Heart right ventricle (tissue), 16 donors: ENCODE data around the gene TUBB4B. TPM values are rescaled to one million over a fixed set of nuclear protein-coding genes. Genes with fewer than 3 reads are reported as not detected.

ENCODE experiments used
- ATAC-seq, 8 donors: fragments of 200-7000 bp; cut with Tn5 transposase; one replicate each; pipeline ENCODE4 v1.9.1; 2020; ENCODE audit warnings: mild to moderate bottlenecking in 8 of 8, moderate library complexity in 8 of 8, moderate number of reproducible peaks in 1 of 8
- DNase-seq, 2 donors: peaks; one replicate each; pipeline ENCODE4 v3.0.0-alpha.2; 2020
- H3K27ac ChIP-seq, 10 donors: fragments of 200-600 bp; sonication (generic) in 2 of 10; one replicate each; pipeline versions ENCODE4 v1.5.0 to v1.8.0; 2020 to 2022; ENCODE audit warnings: mild to moderate bottlenecking in 3 of 10
- H3K27me3 ChIP-seq, 7 donors: fragments of 200-600 bp; one replicate each; pipeline ENCODE4 v1.8.0; 2021 to 2022; ENCODE audit warnings: mild to moderate bottlenecking in 2 of 7
- H3K36me3 ChIP-seq, 9 donors: fragments of 200-600 bp; sonication (generic) in 1 of 9; one replicate each; pipeline versions ENCODE4 v1.5.0 to v1.8.0; 2020 to 2022; ENCODE audit warnings: mild to moderate bottlenecking in 2 of 9
- H3K4me1 ChIP-seq, 9 donors: fragments of 200-600 bp; sonication (generic) in 1 of 9; one replicate each; pipeline versions ENCODE4 v1.5.0 to v1.8.0; 2020 to 2022; ENCODE audit warnings: mild to moderate bottlenecking in 4 of 9
- H3K4me3 ChIP-seq, 10 donors: fragments of 200-600 bp; sonication (generic) in 2 of 10; one replicate each; pipeline versions ENCODE4 v1.5.0 to v1.8.0; 2020 to 2022; ENCODE audit warnings: mild to moderate bottlenecking in 7 of 10, moderate library complexity in 2 of 10
- H3K9me3 ChIP-seq, 11 donors: fragments of 200-600 bp in 10 of 11; sonication (generic) in 2 of 11; one replicate each; pipeline versions ENCODE4 v1.5.0 to v1.8.0; 2013 to 2022; ENCODE audit warnings: mild to moderate bottlenecking in 2 of 11, control low read depth in 1 of 11, moderate library complexity in 1 of 11
- CTCF ChIP-seq, 9 donors: fragments of 200-600 bp; sonication (generic) in 2 of 9; IDR thresholded peaks; one replicate each; pipeline versions ENCODE4 v1.5.0 to v1.8.0; 2021 to 2022; ENCODE audit warnings: antibody characterized with exemption in 9 of 9, mild to moderate bottlenecking in 5 of 9, moderate library complexity in 1 of 9
- WGBS, 2 donors: extraction: QIAGEN DNeasy Blood & Tissue Kit; methylation state at CpG; one replicate each; pipeline ENCODE4 v1.1.7; 2013; ENCODE audit warnings: inconsistent platforms in 1 of 2; 5-methylcytosine and 5-hydroxymethylcytosine counted together
- intact Hi-C, 10 donors: fragments of 100-400 bp; cut with DNase I; formaldehyde crosslinking; loops; one replicate each; pipeline versions ENCODE4 v1.11.1 to v1.14.2; 2022
- polyA plus RNA-seq, 2 donors: library from polyadenylated mRNA; stranded (reverse); fragments of 200-250 nt; gene quantifications; one replicate each; pipeline ENCODE4 v1.2.3, GENCODE V29; 2013
- total RNA-seq, 10 donors: library from RNA; stranded (reverse); fragmentation: NEBNext Ultra II Directional in 3 of 10; extraction: Animal tissue kit (Norgen Biotek cat#: 25700) in 3 of 10; gene quantifications; one replicate each; pipeline versions ENCODE4 v1.2.1 to v1.2.4, GENCODE V29; 2021 to 2023
- donor health status: Arrhythmogenic right ventricular cardiomyopathy.
- donor health status: ischemic (EF 13 %, LVEDD 7.1; RV severe dilation, severe dysfunction).
- donor health status: healthy with polysubstance abuse.
- donor health status: DM: no; HTN: yes; CAD: no.
- donor health status: DM: no; HTN: no; CAD: no.
- donor health status: ischemic (EF 25% LVEDD 6.9; RV normal size, moderate dysfunction).
- donor health status: ischemic (EF 25% LVEDD 5.7; RV mildly dilated, moderate dysfunction).
- donor health status: healthy.
- donor health status: DM: yes; HTN: yes; CAD: no.
- donor health status: Ischemic cardiomyopathy.
- donor health status: ischemic (EF 35%, LVEDD 5.7; RV mildly dilated, moderate dysfunction).
- donor health status: nonischemic (EF 11% LVEDD 7.7; RV severe dilation, severe dysfunction).
- donor health status: DM: yes; HTN: yes; CAD: no.
- donor health status: PGD.
- donor health status: ischemic (EF 29% LVEDD 5.4; RV normal size, mild dysfunction).
- donor health status: nonischemic (EF 23%, LVEDD 6.1; RV moderate dilation, normal function).

TUBB4B gene
- total and polyA plus RNA-seq, 12 donors, result 211 to 992 (median 355) TPM

DNA sequence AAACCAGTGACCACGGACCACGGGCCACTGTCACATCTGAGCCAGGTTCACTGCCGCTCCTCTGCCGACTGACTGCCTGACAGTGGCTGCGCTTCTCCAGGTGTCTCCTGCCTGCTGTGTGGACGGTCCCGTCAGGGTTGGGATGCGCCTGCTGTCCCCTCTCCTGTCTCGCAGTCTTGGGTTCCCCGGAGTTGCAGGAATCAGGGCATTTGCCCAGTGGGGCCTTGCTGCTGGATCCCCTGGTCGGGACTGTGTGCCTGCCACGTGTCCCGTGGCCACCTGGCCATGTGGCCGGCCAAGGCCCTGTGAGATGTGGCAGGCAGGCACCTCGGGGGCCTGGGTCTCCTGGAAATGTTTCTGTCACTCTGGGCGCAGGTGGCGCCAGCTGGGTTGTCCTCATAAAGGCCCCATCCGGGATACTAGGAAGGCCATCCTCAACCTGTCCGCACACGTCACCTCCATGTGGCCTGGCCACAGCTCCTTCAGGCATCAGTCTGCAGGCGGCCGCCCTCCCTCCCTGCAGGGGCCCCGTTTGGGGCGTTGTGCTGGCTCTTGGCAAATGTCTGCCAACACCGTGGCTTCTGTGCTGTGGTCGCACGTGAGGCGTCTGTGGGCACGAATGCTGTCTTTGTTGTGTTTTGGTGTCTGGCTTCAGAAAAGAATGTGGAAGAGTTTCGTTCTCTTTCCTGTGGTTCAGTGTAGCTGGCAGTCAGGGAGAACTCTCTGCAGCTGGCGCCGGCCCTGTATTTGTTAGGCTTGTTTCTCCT lies 30.0 kb downstream of the TUBB4B start:
- Histone ChIP-seq H3K36me3 (peaks cover 8 to 75% (median 12%) of the 10 kb centered on the region in 9 donors), H3K27ac (peak overlapping the region in 9 of 10 donors; percentile 14 to 70 (median 52)), H3K4me3 (no peak overlapping the region), H3K9me3 (no peaks in the 10 kb centered on the region), H3K4me1 (peaks cover 26 to 82% (median 63%) of the 10 kb centered on the region in 9 donors), H3K27me3 (no peaks in the 10 kb centered on the region)
- WGBS, 2 donors, result 76 to 77% methylated on average over 32 of the region's 32 CpGs
- intact Hi-C loops, result no loop called here
- TF ChIP-seq CTCF (IDR thresholded peaks at IDR 0.05), result no peak
- no peak for DNase-seq
- no peak for ATAC-seq

DNA sequence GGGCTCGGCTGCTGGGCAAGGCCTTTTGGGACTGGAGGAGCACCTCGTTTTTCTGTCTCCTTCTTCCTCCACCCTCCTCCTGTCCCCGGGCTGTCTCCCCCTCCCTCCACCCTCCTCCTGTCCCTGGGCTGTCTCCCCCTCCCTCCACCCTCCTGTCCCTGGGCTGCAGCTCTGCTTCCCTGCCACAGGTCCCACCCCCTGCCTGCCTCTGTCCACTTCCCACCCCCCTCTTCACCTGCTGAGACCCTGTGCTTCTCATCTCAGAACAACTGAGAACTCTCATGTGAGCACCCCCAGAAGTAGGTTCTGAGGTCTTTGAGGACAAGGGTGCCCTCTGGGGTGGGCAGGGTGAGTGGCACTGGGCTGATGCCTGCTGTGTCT lies 30.6 kb downstream of the TUBB4B start:
- H3K4me1 ChIP-seq, result peaks cover 32 to 88% (median 66%) of the 10 kb centered on the region in 9 donors
- ATAC-seq, result no peak
- TF ChIP-seq CTCF (IDR thresholded peaks at IDR 0.05), result no peak

GRCh38 chr9:137272241-137273094 lies 31.4 kb downstream of the TUBB4B start:
- peak overlapping the region in 3 of 10 donors; percentile 21 to 62 (median 60) for H3K27ac ChIP-seq
- H3K4me1 ChIP-seq, result peaks cover 40 to 92% (median 74%) of the 10 kb centered on the region in 9 donors
- no peaks in the 10 kb centered on the region for H3K27me3 ChIP-seq
- TF ChIP-seq CTCF (IDR thresholded peaks at IDR 0.05), result no peak
- DNase-seq, result no peak
- no peak overlapping the region for H3K4me3 ChIP-seq
- no peaks in the 10 kb centered on the region for H3K9me3 ChIP-seq
- no peak for ATAC-seq
- 93 to 94% methylated on average over 39 of the region's 39 CpGs for WGBS, 2 donors
- H3K36me3 ChIP-seq, result peaks cover 8 to 62% (median 11%) of the 10 kb centered on the region in 9 donors
- intact Hi-C loops, result no loop called here

More for the DNA sequence above, 30.6 kb downstream of the TUBB4B start:
- no peaks in the 10 kb centered on the region for H3K27me3 ChIP-seq
- 30 to 31% methylated on average over 3 of the region's 3 CpGs for WGBS, 2 donors
- DNase-seq, result no peak
- no peak overlapping the region for H3K4me3 ChIP-seq
- intact Hi-C loops, result no loop called here
- peaks cover 8 to 70% (median 11%) of the 10 kb centered on the region in 9 donors for H3K36me3 ChIP-seq
- no peaks in the 10 kb centered on the region for H3K9me3 ChIP-seq
- peak overlapping the region in 9 of 10 donors; percentile 14 to 70 (median 52) for H3K27ac ChIP-seq

GRCh38 chr9:137273095-137273490 lies 32.0 kb downstream of the TUBB4B start:
- ATAC-seq (no peak), DNase-seq (no peak)
- H3K27ac ChIP-seq, result no peak overlapping the region
- no peaks in the 10 kb centered on the region for H3K27me3 ChIP-seq
- 85 to 87% methylated on average over 13 of the region's 13 CpGs for WGBS, 2 donors
- intact Hi-C loops, result no loop called here
- H3K9me3 ChIP-seq, result no peaks in the 10 kb centered on the region
- H3K4me1 ChIP-seq, result peaks cover 43 to 92% (median 74%) of the 10 kb centered on the region in 9 donors
- no peak for TF ChIP-seq CTCF (IDR thresholded peaks at IDR 0.05)
- no peak overlapping the region for H3K4me3 ChIP-seq
- peaks cover 8 to 56% (median 11%) of the 10 kb centered on the region in 9 donors for H3K36me3 ChIP-seq
